ENCODE results near the gene DPP7.

- TF ChIP-seq, protein P1, sequence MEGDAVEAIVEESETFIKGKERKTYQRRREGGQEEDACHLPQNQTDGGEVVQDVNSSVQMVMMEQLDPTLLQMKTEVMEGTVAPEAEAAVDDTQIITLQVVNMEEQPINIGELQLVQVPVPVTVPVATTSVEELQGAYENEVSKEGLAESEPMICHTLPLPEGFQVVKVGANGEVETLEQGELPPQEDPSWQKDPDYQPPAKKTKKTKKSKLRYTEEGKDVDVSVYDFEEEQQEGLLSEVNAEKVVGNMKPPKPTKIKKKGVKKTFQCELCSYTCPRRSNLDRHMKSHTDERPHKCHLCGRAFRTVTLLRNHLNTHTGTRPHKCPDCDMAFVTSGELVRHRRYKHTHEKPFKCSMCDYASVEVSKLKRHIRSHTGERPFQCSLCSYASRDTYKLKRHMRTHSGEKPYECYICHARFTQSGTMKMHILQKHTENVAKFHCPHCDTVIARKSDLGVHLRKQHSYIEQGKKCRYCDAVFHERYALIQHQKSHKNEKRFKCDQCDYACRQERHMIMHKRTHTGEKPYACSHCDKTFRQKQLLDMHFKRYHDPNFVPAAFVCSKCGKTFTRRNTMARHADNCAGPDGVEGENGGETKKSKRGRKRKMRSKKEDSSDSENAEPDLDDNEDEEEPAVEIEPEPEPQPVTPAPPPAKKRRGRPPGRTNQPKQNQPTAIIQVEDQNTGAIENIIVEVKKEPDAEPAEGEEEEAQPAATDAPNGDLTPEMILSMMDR (IDR thresholded peaks at IDR 0.05): no peak
- no peak for TF ChIP-seq EP300 (IDR thresholded peaks at IDR 0.05)
Measured at GRCh38 chr9:137106662-137107250, 7.8 kb downstream of the DPP7 start.

All from sigmoid colon (tissue), 4 donors.